KMS-11 (cell line): Measurements from ENCODE around the gene NAV2.

Experiments
- H2AFZ ChIP-seq: fragments of 200-600 bp; sonication (generic); 2 replicates; pipeline ENCODE4 v1.6.1; 2016; ENCODE audit warnings: antibody characterized with exemption, mixed run types, low read depth
- H3K27ac ChIP-seq: fragments of 200-600 bp; sonication (generic); 2 replicates; pipeline ENCODE4 v1.6.1; 2016; ENCODE audit warnings: mild to moderate bottlenecking, mixed run types
- H3K27me3 ChIP-seq: fragments of 200-600 bp; sonication (generic); 2 replicates; pipeline ENCODE4 v1.6.1; 2017; ENCODE audit warnings: mild to moderate bottlenecking, low read depth, mixed run types, moderate library complexity; ENCODE audit not compliant: insufficient read depth
- H3K36me3 ChIP-seq: fragments of 200-600 bp; sonication (generic); 2 replicates; pipeline ENCODE4 v1.6.1; 2017; ENCODE audit warnings: mild to moderate bottlenecking, mixed run types; ENCODE audit not compliant: insufficient read depth
- H3K4me1 ChIP-seq: fragments of 200-600 bp; sonication (generic); 2 replicates; pipeline ENCODE4 v1.6.1; 2016; ENCODE audit warnings: mild to moderate bottlenecking, low read depth, mixed run types; ENCODE audit not compliant: poor library complexity, severe bottlenecking
- H3K4me2 ChIP-seq: fragments of 200-600 bp; sonication (generic); 2 replicates; pipeline ENCODE4 v1.7.0; 2016; ENCODE audit warnings: mild to moderate bottlenecking, mixed run types
- H3K4me3 ChIP-seq: fragments of 200-600 bp; sonication (generic); IDR thresholded peaks from 2 replicates; pipeline ENCODE4 v1.6.1; 2017; ENCODE audit warnings: low read depth, low read length, mixed read lengths; ENCODE audit not compliant: insufficient read depth
- H3K79me2 ChIP-seq: fragments of 200-600 bp; sonication (generic); 2 replicates; pipeline ENCODE4 v1.6.1; 2016; ENCODE audit warnings: low read depth, mixed run types; ENCODE audit not compliant: insufficient read depth
- H3K9ac ChIP-seq: fragments of 200-600 bp; sonication (generic); 2 replicates; pipeline ENCODE4 v1.6.1; 2016; ENCODE audit warnings: mild to moderate bottlenecking, mixed run types
- H4K20me1 ChIP-seq: fragments of 200-600 bp; sonication (generic); 2 replicates; pipeline ENCODE4 v1.6.1; 2016; ENCODE audit warnings: mild to moderate bottlenecking, mixed run types; ENCODE audit not compliant: insufficient read depth
- CTCF ChIP-seq: fragments of 200-600 bp; sonication (generic); conservative IDR thresholded peaks from 2 replicates; pipeline ENCODE4 v1.6.1; 2017; ENCODE audit warnings: low read depth, mild to moderate bottlenecking, antibody characterized with exemption, low read length, moderate library complexity, mixed read lengths

NAV2 gene

GRCh38 chr11:20105427-20105826 is 392.8 kb downstream of the NAV2 start:
- no peak overlapping the region for H3K27ac ChIP-seq
- no peak overlapping the region for H2AFZ ChIP-seq
- H4K20me1 ChIP-seq = no peaks in the 10 kb centered on the region
- H3K4me2 ChIP-seq = no peak overlapping the region
- no peaks in the 10 kb centered on the region for H3K79me2 ChIP-seq
- no peak overlapping the region for H3K4me3 ChIP-seq
- no peaks in the 10 kb centered on the region for H3K36me3 ChIP-seq
- no peak for TF ChIP-seq CTCF
- no peak overlapping the region for H3K9ac ChIP-seq
- no peaks in the 10 kb centered on the region for H3K4me1 ChIP-seq
- H3K27me3 ChIP-seq = no peaks in the 10 kb centered on the region

- Histone ChIP-seq H2AFZ (no peak overlapping the region), H3K27ac (no peak overlapping the region), H3K4me3 (no peak overlapping the region), H3K4me2 (no peak overlapping the region), H3K36me3 (no peaks in the 10 kb centered on the region), H3K9ac (no peak overlapping the region), H3K4me1 (no peaks in the 10 kb centered on the region), H3K79me2 (no peaks in the 10 kb centered on the region), H4K20me1 (no peaks in the 10 kb centered on the region), H3K27me3 (no peaks in the 10 kb centered on the region)
- no peak for TF ChIP-seq CTCF
Measured at GRCh38 chr11:20109731-20110445, 397.3 kb downstream of the NAV2 start.

GRCh38 chr11:20110908-20111669 is 398.5 kb downstream of the NAV2 start:
- H2AFZ ChIP-seq = no peak overlapping the region
- no peaks in the 10 kb centered on the region for H3K27me3 ChIP-seq
- no peak overlapping the region for H3K4me3 ChIP-seq
- no peaks in the 10 kb centered on the region for H3K4me1 ChIP-seq
- H3K4me2 ChIP-seq = no peak overlapping the region
- H3K9ac ChIP-seq = no peak overlapping the region
- peak; percentile 93 for TF ChIP-seq CTCF
- no peak overlapping the region for H3K27ac ChIP-seq
- no peaks in the 10 kb centered on the region for H4K20me1 ChIP-seq
- H3K36me3 ChIP-seq = no peaks in the 10 kb centered on the region
- H3K79me2 ChIP-seq = no peaks in the 10 kb centered on the region

- no peaks in the 10 kb centered on the region for H3K4me1 ChIP-seq
- no peaks in the 10 kb centered on the region for H3K79me2 ChIP-seq
- no peak overlapping the region for H3K4me2 ChIP-seq
- no peak for TF ChIP-seq CTCF
- no peak overlapping the region for H2AFZ ChIP-seq
- no peak overlapping the region for H3K9ac ChIP-seq
- no peak overlapping the region for H3K27ac ChIP-seq
- H4K20me1 ChIP-seq = no peaks in the 10 kb centered on the region
- no peaks in the 10 kb centered on the region for H3K36me3 ChIP-seq
- no peak overlapping the region for H3K4me3 ChIP-seq
- H3K27me3 ChIP-seq = no peaks in the 10 kb centered on the region
Measured at GRCh38 chr11:20111871-20112270, 399.2 kb downstream of the NAV2 start.
